ENCODE results near the gene DCXR. TPM values are rescaled to one million over a fixed set of nuclear protein-coding genes. Genes with fewer than 3 reads are reported as not detected.

The DCXR gene
- total RNA-seq, 1 donor from 2014 or later = 138 TPM

DNA sequence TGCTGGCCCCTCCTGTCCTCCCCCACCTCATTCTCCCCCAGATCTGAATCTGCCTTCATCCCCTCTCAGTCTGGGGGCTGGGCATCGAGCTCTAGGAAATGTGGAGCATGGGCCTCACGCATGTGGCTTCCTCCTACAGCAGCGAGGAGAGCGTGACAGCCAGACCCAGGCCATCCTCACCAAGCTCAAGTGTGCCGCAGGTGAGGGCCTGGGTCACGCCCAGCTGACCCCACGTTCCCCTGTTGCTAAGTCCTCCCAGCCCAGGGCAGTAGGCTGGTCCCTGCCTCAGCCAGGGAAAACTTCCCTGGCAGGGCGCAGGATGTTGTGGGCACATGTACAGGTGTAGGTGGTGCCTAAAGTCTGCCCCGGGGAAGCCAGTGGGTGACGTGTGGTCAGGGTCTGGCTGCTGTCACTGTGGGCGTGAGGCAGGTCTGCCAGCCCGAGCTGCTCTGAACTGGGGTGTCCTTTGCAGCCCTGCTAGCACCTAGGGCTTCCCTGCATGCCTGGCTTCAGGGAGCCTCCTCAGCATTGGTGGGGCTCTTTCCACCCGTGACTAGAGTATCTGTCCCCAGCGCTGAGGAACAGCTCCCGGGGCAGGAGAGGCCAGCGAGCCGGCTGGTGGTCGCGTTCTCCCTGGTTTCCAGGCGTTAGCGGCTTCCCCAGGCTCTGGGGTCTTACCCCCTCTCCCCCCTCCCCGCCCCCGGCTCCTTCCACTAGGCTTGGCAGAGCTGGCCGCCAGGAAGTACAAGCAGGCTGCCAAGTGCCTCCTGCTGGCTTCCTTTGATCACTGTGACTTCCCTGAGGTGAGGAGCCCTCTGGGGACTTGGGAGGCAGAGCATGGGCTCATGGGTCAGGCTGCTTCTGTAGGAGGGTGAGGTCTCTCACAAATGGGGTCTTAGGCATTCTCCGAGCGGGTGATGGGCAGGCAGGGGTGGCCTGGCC is 17.8 kb upstream of the DCXR start:
- no peak for ATAC-seq

DNA sequence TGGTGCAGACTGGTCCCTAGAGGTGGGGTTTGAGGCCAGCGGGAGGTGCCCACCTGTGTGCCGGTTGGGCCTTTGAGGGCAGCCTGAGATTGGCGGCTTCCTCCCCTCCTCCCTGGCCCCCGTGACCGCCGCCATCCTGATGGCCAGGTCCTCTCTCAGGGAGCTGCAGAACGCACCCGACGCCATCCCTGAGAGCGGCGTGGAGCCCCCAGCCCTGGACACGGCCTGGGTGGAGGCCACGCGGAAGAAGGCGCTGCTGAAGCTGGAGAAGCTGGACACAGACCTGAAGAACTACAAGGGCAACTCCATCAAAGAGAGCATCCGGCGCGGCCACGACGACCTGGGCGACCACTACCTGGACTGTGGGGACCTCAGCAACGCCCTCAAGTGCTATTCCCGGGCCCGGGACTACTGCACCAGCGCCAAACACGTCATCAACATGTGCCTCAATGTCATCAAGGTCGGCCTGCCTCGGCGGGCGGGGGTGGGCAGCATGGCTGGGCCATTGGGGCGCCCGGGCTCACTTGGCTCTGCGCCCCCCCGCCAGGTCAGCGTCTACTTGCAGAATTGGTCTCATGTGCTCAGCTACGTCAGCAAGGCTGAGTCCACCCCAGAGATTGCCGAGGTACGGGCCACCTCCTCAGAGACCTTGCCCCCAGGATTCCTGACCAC is 17.0 kb upstream of the DCXR start:
- ATAC-seq = no peak

DNA sequence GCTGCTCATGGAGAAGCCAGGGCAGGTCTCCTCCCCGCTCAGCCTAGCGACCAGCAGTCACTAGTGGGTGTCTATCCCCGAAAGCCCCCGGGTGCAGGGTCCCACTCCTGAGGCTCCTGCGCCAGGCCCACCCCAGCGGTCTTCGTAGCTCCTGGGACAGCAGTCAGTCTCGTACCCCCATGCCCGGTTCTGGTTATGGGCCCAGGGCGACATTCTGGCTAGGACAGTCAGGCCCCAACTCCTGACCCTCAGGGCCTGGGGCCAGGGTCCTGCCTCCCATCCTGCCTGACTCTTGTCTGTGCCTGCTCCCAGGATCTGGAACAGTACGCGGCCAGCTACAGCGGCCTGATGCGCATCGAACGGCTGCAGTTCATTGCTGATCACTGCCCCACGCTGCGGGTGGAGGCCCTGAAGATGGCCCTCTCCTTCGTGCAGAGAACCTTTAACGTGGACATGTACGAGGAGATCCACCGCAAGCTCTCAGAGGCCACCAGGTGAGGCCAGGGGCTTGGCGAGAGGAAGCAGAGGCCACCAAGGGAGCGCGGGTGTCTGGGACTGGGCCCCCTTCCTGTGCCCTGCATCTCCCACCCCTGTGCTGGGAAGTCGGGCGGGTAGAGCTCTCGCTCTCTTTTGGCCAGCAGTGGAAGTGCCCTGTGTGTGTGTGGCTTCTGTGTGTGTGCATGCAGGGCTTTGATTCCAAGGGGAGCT is 16.2 kb upstream of the DCXR start:
- no peak for ATAC-seq

DNA sequence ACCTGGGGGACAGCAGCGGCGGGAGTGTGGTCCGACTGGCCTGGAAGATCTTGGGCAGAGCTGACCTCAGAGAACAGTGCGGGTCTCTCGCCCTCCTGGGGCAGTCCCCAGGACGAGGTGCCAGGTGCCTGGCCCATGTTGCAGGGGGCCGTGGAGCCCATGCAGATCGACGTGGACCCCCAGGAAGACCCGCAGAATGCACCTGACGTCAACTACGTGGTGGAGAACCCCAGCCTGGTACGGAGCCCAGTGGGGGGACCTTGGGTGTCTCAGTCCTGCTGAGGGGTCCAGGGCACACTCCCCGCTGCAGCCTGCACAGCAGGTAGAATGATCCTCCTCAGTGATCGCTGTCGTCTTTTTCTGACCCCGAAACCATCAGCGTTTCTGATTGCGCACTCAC is 15.6 kb upstream of the DCXR start:
- ATAC-seq = no peak

DNA sequence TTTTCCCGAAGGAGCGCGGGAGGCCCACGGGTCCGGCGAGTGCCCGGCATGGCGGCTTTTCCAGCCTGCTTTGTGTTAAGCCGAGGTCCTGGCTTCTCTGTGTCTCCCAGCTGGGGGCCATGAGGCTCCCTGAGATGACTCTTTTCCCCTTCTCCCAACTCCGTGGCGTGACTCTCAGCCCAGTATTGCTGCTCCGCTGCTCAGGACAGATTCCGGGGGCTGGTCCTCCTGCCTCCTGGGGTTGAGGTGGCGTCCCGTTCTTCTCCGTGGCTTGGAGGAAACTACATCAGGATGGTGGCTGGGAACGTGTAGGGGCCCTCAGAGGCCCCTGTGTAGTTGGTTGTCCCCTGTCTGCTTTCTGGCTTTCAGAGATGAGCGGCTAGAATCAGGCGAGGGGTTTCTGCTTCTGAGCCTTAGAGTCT is 15.2 kb upstream of the DCXR start:
- ATAC-seq = no peak

DNA sequence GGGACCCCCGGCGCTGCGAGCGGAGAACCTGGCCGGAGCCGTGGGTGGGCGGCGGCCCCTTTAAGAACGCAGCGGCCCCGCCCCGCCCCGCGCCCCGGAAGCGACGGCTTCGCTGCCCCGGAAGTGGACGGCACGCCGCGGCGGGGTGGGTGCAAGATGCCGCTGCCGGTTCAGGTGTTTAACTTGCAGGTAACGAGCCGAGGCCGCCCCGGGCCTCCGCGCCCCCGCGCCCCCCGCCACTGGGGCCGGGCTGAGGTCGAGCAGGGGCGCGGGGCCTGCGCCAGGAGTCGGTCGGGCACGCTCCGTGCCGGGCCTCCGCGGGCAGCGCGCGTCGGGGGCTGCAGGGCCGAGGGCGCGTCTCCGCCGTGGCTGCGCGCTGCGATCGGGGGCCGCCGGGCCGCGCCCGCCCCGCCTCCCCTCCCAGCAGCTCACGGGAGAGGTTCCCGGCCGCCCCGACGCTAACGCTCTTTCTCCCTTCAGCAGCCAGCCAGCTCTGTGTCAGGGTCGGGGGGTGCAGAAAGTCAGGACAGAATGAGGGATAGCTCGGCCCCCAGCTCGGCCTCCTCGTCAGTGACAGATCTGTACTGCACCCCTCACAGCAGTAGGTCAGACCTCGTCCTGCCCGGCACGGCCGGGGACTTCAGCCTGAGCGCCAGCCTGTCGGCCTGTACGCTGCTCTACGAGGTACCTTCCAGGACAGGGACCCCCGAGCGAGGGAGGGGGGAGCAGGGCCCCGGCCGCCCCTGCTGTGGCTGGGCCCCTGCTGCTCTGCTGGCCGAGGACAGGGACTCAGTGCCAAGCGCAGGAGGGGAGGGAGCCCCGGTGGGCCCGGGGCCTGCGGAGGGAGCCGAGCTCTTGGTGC is 14.5 kb upstream of the DCXR start, which contains the start of the genes GPS1 and RFNG:
GPS1 (plus strand) TSS at position 123 of the 862 bp plus-strand sequence; CDS start at position 157, 34 bp downstream.
RFNG (minus strand) TSS at position 36 of the 862 bp plus-strand sequence. CDS start 45 bp downstream, outside the sequence.
- peak; percentile 42 for ATAC-seq

DNA sequence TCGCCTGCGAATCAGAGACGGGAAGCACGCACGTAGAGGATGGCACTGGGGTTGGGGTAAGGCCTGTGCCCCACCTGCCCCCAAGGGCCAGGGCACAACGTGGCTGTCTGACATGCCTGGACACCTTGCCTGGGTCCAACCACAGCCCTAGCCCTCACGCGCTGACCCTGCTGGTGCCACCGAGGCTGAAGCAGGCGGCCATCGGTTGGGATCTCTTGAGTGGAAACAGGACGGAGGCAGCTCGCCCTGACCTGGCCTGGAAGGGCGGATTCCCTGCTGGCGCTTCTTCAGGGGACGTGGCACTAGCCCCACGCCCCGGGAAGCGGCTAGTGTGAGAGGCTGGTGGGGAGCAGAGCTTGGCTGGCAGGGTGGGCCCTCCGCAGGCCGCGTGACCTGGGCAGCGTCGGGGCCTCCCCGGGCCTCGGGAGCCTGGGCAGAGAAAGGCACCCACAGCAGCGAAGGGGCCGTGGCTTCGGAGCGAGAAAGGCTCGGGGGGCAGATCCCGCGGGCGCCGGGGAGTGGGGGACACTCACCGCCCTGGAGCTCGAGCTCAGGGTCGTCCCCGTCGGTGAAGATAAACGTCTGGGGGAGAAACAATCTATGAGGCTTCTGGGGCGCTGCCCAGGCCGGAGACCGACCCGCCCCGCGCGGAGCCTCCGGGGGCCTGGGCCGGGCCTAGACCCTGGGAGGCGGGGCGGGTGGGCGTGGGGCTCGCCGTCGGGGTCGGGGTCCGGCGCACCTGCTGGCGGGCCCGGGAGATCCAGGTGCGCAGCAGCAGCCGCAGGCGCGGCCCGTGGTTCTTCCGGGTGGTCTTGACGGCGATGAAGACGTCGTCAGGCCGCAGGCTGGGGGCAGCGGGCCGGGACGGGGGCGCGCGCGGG is 13.5 kb upstream of the DCXR start:
- peak; percentile 4 for ATAC-seq

DNA sequence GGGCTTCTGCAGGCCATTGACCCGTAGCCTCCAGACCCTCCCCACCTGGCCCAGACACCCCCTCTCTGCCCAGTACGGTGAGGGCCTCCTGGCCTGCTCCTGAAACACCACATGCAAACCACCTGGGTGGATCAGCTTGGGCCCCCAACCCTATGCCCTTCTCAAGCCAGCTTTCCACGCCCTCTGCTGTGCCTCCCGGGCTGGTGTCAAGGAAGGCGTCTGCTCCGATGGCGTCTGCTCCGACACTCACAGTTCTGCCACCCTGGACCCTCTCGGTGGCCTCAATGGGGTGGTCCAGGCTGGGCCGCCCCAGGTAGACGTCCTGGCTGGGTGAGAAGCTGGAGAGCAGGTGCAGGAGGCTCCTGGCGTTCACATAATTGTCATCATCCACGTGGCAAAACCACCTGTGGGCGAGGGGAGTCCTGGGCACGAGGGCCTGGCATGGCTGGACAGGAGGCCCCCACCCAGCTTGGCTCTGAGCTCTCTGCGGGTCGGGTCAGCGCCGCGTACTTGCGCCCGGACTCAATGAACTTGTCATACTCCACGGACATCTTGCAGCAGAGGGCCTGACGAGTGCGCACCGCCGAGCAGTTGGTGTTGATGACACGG is 12.8 kb upstream of the DCXR start:
- ATAC-seq = no peak

DNA sequence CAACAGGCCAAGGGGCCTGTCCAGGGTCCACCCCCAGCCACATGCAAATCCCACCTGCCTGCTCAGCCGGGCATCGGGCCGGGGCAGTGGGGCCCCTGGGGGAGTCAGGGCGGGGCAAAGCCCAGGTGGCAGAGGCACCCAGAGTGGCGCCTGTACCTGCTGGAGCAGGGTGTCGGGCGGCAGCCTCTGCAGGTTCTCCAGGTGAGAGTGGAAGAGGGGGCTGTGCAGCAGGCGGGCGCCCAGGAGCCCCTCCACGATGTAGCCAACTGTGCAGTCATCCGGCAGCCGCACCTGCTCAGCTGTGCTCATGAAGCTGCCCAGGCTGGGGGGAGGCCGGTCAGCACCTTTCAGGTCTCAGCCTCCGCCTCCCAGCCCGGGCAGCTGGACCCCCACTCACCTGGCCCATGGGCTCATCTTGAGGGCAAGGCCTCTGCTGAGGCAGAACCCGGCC is 12.0 kb upstream of the DCXR start:
- ATAC-seq = no peak

DNA sequence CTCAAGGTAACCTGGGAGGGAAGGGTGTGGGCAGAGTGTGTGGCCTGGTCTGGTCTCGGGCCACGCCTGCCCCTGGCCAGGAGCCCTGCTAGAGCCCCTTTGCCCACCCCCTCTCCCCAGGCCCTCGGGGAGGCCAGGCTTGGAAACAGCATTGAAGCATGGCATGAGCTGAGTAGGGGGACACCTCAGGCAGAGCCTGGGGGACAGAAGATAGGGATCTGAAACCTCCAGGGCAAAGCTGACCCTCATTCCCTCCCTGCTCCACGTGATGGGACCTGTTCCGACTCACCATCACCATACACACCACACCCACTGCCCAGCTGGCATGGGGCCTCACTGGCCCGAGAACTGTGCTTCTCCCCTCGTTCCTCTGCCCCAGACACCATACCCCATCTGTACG is 11.6 kb upstream of the DCXR start:
- ATAC-seq = no peak

DNA sequence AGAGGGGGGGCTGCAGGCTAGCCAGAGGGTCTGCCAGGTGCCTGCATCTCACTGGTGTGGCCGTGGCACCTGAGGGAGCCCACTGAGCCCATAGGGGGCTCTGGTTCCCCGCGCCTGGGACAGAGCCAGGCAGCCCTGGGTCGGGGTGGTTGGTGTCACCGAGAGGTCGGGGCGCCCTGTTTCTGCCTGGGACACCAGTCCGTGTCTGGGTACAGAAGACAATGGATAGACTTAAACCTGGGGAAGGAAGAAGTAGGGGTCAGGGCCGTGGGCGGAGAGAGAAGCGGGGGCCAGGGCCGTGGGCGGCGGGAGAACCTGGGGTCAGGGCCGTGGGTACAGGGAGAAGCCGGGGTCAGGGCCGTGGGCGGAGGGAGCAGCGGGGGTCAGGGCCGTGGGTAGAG is 11.1 kb upstream of the DCXR start:
- no peak for ATAC-seq

DNA sequence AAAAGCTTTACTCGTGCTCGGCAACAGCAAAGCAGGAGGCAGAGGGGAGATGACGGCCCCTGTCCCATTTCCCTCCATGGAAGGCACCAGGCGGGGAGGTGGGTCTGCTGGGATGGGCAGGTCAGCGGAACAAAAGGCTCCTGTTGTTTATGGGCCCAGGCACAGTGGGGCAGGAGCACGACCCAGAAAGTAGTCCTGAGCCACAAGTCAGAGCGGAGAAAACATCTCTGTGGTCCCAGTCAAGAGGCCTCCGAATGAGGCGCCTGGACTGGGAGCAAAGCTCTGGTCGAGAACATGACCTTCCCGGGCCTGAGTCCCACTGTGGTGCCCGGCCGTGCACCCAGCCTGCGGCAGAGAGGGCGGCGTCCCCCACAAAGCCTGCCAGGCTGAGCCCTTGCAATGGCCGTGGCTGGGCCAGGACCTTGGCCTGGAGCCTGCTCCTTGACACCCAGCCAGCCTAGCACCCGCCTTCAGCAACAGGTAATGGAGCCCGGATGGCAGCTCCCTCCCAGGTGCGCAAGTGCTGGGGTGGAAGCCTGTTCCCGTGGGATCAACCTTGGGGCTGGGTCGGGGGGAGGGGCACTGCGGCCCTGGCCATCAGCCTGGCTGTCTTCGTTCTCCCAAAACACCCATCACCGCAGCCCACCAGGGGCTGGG is 10.5 kb upstream of the DCXR start:
- no peak for ATAC-seq

DNA sequence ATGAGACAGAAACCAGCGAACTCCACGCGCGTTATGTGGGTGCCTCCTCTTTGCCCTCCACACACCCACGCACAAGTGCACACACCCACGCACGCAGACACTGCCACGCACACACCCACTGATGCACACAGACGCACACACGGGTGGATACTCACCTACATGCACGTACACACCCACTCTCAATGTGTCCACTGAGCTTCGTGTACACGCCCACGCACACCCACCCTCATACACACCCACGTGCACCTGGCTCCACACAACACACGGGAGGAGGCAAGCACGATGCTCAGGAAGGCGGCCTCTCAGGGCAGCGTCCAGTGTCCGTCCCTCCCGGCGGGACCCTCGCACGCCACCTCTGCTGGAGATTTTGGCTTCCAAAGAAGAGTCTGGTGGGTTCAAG is 9.9 kb upstream of the DCXR start:
- ATAC-seq = no peak

DNA sequence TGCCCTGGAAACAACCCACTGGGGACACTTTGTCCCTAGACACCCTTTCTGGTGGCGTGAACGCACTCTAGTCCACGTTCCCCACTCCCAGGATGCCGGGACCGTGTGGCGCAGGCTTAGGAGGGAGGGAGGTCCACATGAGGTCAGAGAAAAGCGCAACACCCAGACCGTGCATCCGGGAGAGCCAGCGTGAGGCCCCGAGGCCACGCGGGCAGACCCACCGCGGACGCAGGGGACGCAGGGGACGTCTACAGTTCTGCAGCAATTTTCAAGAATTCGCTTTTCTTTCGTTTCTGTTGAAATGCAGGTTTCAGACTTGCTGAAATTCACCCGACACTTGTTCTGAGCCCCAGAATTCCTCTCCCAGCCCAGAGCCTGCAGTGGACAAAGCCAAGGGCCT is 9.4 kb upstream of the DCXR start:
- no peak for ATAC-seq

DNA sequence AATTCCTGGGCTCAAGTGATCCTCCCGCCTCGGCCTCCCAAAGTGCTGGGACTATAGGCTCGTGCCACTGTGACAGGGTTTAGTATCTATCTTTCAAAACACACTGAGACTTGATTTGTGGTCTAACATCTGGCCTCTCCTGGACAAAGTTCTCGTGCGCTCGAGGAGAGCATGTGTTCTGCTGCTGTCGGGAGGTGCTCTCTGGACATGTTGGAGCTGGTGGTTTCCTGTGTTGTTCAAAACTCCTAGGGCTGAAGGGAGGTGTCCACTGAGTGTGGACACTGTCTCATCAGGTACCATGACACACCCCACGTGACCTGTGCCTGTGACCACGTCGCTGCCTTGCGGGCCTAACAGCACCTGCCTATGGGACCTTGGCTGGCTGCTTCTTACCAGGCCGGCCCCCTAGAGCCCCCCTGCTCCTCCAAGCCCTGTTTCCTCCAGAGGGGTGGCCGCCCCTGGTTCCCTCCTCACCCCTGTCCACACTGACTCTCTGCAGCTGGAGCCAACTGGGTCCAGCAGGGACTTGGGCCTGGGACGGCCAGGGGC is 8.5 kb upstream of the DCXR start:
- no peak for ATAC-seq

DNA sequence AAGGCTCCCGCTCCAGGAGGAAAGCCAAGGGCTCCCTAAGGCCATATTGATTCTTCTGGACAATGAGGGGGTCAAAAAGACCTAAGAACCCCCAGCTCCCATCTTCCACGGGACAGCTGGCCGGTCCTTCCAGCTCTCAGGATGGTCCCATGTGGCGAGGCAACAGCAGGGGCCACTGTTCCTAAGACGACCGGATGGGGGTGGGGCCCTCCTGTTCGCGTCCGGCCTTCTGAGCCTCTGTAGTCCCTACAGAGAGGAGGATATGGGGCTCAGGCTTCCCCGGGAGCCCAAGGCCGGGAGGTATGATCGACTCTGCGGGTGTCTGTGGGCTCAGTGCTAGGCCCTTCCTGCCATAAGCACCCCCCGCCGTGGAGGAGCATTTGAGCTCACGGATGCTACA is 6.0 kb upstream of the DCXR start:
- ATAC-seq = no peak

DNA sequence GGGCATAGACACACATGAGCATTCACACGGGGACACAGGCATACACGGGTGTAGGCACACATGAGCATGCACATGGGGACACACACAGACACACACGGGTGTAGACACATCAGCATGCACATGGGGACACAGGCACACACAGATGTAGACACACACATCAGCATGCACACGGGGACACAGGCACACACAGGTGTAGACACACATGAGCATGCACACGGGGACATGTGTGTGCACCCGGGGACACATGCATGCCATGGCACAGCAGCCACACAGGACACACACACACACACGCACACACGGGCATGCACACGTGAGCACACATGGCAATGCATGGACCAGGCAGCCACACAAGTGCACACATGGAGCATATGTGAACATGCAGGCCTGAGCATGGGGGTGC is 5.2 kb upstream of the DCXR start:
- ATAC-seq = peak; percentile 13

DNA sequence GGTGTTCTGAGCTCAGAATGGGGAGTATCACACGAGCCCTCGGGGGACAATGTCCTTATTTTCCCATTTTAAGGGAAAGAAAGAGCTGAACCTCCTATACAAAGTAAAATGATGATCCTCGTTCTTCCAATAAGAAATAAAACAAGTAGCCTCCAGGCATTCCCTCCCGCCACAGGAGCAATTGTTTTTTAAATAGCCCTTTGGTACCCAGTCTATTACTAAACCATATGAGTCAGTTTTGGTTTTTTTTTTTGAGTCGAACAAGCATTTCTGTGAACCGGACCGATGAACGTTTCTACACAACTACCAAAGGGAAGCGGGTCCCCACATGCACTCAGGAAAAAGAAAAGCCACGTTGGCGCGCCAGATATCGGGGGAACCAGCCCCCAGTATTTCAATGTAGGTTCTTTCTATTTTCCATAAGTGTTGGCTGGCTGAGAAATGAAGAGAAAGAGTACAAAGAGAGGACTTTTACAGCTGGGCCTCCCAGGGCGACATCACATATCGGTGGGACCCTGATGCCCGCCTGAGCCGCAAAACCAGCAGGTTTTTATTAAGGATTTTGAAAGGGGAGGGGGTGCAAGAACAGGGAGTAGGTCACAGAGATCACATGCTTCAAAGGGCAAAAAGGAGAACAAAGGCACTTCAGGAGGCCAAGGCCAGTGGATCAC is 3.8 kb upstream of the DCXR start:
- no peak for ATAC-seq

DNA sequence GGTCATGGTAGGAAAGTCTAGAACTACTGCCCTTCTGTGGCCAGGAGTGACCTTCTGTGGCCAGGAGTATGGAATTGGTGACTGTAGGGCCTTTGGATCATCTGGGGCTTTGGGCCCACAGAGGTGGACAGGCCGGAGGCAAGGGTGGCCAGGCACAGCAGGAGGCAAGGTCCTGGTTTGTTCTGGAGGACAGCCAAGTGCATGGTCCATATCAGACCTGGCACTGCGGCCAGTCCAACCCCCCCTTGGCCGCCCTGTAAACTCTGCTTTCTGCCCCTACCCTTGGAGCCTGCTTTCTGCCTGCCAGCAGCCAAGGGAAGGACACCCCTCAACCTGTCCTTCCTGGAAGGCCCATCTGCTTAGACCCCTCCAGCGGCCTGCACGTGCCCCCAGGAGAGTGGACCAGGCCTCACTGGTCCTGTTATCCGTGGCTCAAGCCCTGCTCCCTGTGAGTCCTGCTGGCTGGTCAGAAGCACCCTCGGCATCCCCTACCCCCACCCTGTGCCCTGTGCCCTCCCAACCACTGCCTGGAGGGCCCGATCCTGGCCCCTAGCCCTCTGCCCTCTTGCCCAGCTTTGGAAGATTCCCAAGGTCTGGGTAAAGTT is 2.3 kb upstream of the DCXR start:
- no peak for ATAC-seq

All from esophagus mucosa (tissue), 1 donor.